RPMI8226 (cell line): ENCODE results near the gene IGFALS.
"Not testable (repeated sequence)": the region's sequence is repeated elsewhere in the genome, so short reads cannot be mapped to it uniquely, and the experiment has no call there.

ENCODE experiments used
- DNase-seq: peaks from one replicate; pipeline ENCODE4 v3.0.0-alpha.2; 2015

IGFALS gene

GRCh38 chr16:1817716-1818115, 24.2 kb upstream of the IGFALS start:
- no peak for DNase-seq

DNA sequence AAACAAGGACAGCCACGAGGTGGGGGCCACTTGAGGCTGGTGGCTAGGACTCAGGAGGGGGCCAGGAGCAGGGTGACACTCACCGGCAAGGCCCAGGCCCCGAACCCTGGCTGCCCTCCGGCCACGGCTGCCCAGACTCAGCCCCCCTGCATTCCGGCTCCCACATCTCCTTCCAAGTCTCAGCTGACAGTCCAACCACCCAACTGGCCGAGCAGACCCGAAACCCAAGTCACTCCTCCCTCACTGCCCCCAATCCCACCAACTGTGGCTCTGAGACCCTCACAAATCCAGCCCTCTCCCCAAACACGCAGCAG, 23.7 kb upstream of the IGFALS start:
- no peak for DNase-seq

DNA sequence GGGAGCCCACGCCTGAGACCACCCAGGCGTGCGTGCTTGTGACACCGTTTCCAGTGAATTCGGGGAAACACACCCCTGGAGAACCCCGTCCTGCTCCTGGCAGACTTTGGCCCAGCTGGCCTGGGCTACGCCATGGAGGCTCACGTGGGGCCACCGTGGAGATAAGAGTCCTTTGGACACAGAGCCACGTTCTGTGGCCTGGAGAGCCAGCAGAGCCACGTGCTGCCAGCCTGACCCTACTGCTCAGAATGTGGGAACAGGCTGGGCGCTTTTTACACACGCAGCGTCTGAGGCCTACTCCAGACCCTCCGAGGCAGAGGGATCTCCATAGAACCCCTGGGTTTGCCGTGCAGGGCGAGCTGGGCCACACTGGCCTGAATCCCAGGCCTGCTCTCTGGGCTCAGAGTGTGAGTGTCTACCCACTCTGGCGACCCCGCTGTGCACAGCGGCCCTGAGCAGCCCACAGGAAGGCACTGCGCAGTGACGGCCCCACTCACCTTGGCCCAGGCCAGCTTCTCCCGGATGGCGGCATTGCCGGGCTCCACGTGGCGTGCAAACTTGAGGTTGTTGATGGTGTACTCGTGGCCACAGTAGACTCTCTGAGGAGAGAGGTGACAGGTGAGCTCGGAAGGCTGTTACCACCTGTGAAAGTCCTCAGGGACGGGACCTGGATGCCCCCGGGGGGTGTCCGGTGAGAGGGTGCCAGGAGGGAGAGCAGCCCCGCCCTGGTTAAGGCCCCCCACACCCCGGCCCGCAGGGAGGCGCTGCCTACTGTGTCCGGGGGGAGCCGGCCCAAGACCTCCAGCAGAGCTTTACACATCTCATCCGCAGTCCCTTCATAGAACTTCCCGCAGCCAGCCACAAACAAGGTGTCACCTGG, 23.1 kb upstream of the IGFALS start:
- DNase-seq, result no peak

DNA sequence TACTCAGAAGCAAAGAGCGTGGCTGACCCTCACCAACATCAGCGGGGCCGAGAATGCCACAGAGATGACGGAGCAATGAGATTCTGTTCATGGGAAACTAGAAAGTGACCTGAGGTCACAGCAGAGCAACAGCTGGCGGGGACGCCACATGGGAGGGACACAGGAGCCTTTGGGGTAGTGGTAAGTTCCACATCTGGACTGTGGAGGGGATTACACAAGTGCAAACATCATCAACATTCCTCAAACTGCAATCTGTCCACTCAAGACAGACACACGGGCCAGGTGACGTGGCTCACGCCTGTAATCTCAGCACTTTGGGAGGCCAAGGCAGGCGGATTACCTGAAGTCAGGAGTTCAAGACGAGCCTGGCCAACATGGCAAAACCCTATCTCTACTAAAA, 22.0 kb upstream of the IGFALS start:
- no peak for DNase-seq

GRCh38 chr16:1812732-1813163, 19.2 kb upstream of the IGFALS start:
- peak; percentile 35 for DNase-seq

GRCh38 chr16:1810536-1810935, 17.0 kb upstream of the IGFALS start:
- DNase-seq, result no peak

DNA sequence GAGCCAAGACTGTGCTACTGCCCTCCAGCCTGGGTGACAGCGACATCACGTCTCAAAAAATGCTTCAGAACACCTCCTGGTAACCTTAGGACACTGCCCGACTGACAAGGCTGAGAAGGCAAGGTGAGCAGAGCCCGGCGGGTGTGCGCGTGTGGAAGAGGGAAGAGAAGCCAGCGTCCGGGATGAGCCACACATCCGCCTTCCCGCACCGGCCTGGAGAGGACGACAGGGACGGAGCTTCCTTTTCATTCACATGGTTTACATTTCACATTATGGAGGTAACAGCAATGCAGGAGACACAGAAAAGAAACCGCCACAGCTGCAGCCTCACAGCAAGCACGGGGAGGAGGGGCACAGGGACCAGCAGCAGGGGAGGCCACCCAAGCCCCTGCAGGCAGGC, 16.6 kb upstream of the IGFALS start:
- no peak for DNase-seq

DNA sequence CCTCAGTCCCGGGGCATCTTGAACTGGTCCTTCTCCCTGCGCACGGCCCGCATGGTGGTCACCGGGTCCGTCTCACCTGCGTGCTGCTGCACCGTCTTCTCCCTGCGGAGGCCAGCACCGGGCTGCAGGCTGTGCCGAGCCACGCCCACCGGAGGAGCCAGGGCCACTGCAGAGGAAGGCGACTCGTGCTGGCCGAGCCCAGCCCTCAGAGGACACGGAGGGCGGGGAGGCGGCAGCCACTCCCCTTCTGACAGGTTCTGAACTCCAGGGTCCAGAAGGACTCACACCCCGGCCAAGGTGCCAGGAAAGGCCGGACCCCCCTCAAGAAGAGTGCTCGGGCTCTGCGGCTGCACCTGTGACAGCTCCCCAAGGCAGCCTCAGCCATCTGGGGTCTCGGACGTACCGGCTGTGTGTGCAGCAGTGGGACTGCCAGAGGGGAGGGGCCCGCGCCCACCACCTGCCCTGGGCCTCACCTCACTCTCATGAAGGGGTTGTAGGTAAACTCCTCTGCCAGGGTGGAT, 15.8 kb upstream of the IGFALS start:
- no peak for DNase-seq

- DNase-seq, result no peak
Observed at GRCh38 chr16:1808691-1809090, 15.2 kb upstream of the IGFALS start.

DNA sequence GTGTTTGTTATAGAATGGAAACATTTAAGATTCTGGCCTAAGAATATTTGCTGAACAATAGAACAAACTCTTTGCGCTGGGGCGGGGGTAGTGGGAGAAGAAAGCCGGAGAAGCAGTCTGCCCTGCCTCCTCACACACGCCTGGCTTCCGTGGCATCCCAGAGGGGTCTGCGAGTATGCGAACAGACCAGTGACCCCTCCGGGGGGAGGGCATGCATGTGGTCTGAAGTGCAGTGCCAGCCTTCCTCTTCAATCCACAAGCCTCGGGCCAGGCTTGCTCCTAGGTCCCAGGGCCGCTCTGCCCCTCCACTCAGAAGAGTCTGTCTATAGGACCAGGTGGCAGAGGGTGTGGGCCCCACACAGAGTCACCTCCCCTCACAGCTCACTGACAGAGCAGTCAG, 14.1 kb upstream of the IGFALS start:
- DNase-seq, result no peak

DNA sequence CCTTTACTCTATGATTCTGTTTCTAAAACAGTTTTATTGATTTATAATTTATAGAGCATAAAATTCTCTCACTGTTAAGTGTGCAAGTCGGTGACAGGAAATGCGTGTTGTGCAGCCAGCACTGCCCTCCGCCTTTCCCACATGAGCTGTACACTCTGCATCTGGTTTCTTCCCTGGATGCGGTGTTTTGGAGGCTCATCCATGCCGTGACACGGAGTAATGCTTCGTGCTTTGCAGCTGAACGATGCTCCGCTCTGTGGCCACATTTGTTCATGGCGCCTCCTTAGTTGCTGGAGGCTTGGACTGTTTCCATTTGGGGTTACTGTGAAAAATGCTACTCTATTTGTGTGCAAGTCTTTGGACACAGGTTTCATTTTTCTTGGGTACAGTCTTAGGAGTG, 7.2 kb upstream of the IGFALS start:
- no peak for DNase-seq

DNA sequence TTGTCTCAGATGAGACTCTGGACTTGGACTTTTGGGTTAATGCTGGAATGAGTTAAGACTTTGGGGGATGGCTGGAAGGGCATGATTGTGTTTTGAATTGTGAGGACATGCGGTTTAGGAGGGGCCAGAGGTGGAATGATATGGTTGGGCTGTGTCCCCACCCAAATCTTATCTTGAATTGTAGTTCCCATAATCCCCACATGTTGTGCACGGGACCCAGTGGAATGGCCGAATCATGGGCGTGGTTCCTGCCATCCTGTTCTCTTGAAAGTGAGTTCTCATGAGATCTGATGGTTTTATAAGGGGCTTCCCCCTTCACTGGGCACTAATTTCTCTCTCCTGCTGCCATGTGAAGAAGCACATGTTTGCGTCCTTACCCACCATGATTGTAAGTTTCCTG, 5.8 kb upstream of the IGFALS start:
- not testable (repeated sequence) for DNase-seq

GRCh38 chr16:1794908-1795666, 1.6 kb upstream of the IGFALS start:
- no peak for DNase-seq

- DNase-seq, result no peak
Observed at GRCh38 chr16:1794221-1794871, 841 bp upstream of the IGFALS start.

DNA sequence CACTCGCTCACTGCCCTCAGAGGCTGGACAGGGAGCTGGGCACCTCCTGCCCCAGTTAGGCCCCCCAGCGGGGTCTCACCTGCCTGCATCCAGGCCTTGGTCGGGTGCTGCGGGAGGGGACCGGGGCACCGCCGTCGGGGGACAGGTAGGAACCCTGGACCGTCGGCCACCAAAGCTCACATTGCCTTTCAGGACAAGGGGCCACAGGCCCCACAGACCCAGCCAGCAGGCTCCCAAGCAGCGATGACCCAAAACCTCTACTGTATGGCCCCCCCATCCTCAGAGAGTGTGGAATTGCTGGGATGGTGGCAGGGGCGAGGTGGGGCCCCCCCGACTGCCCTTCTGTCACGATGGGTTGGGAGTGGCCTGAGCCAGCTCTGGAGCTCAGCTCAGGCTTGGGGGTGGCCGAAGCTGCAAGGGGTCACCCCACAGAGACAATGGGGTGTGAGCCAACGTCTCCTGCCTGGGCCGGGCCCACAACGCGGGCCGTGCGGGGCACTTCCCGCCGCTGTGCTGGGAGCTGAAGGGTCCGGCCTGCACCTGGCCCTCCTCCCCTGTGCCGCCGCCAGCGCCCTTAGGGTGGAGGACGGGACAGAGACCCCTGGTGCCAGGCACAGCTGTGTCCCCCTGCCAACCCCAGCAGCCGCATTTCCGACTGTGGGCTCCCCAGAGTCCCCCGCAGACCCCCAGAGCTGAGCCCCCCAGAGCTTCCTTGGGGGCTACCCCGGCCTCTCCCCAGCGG, 498 bp downstream of the IGFALS start:
- no peak for DNase-seq

DNA sequence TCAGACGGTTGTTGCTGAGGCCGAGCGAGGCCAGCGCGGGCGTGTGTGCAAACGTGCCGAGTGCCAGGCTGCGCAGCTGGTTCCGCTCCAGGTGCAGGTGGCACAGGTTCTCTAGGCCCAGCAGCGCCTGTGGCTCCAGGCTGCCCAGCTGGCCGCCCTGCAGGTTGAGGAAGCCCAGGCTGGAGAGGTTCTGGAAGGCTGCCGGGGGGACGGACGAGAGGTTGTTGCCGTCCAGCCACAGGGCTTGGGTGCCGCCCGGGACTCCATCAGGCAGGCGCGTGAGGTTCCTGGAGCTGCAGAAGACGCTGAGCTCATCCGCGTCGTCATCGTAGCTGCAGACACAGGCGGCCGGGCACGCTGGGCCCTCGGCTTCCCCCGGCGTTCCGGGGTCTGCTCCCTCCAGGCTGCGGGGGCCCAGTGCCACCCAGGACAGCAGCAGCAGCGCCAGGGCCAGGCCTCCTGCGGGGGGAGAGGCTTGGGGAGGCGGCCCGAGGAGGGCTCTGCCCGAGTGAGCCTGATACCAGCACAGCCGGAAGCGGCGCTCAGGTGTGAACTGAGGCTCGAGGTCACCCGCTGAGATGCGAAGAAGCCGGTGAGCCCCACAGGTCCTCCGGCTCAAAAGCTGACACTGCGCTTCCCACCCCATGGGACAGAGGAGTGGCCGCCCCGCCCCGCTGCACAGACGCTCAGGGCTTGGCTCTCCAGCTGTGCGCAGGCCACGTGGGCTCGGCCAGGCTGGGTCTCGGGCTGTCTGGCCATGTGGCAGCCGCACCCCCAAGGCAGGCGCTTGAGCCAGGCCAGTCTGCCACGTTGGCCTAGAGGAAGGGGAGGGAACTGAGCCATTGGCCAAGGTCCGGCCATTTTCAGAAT, 1.3 kb downstream of the IGFALS start:
- no peak for DNase-seq

DNA sequence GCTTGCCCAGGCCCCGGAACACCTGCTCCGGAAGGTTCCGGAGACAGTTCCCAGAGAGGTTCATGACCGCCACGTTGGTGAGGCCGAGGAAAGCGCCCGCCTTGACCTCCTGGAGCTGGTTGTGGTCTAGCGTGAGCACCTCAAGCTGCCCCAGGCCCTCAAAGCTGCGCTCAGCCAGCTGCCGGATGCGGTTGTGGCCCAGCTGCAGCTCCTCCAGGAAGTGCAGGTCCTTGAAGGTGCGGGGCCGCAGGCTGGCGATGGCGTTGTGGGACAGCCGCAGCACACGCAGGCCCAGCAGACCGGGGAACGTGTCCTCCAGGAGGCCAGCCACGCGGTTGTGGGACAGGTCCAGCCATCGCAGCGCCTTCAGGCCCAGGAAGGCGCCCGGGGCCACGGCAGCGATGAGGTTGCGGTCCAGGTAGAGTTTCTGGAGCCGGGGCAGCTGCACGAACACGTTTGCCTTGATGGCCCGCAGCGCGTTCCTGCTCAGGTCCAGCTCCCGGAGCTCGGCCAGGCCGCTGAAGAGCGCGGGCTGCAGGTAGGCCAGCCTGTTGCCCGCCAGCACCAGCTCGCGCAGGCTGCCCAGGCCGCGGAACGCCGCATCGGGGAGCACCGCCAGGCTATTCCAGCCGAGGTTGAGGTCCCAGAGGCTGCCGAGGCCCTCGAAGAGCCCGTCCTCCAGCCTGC, 2.1 kb downstream of the IGFALS start:
- no peak for DNase-seq

DNA sequence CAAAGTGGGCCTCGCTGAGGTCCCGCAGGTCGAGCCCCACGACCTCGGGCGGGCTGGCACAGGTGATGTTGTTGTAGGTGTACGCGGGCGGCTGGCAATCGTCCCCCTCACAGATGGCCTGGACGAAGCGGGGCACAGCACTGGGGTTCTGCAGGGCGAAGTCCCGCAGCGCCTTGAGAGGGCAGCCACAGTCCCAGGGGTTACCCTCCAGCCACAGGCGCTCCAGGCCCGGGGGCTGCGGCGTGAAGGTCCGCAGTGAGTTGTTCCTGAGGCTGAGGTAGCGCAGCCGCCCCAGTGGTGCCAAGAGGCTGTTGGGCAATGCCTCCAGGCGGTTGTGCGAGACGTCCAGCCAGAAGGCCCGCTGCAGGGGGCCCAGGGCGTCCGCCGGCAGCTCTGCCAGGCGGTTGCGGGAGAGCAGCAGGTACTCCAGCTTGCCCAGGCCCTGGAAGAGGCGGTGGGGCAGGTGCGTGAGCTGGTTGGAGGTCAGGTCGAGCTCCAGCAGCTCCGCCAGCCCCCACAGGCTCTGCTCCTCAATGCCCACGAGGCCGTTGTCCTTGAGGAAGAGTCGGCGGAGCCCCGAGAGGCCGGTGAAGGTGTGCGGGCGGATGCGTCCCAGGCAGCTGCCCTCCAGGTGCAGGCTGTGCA, 2.8 kb downstream of the IGFALS start:
- no peak for DNase-seq

GRCh38 chr16:1790261-1790610, 3.3 kb downstream of the IGFALS start:
- no peak for DNase-seq

- no peak for DNase-seq
Observed at GRCh38 chr16:1789643-1790045, 3.9 kb downstream of the IGFALS start.

GRCh38 chr16:1788708-1789100, 4.8 kb downstream of the IGFALS start:
- DNase-seq, result no peak
